WTC11 (cell line): ENCODE data around the gene ROBO1. TPM values are rescaled to one million over a fixed set of nuclear protein-coding genes. Genes with fewer than 3 reads are reported as not detected.

Source experiments
- ATAC-seq: fragments of 200-7000 bp; cut with Tn5 transposase; 2 replicates; pipeline ENCODE4 v1.10.0; 2021; ENCODE audit warnings: mild to moderate bottlenecking, moderate library complexity
- CTCF ChIA-PET: fragments of 300-600 bp; sonication (Branson Sonifier 250); formaldehyde crosslinking; loops from one replicate; lab custom pipeline; 2021; ENCODE audit warnings: antibody characterized with exemption; lab: Charles Lee
- POLR2A ChIA-PET: fragments of 350-600 bp; sonication (Branson Sonifier 250); formaldehyde crosslinking; loops from one replicate; lab custom pipeline; 2021; ENCODE audit warnings: antibody characterized with exemption; lab: Charles Lee
- DNase-seq: peaks from one replicate; pipeline ENCODE4 v3.0.0; 2021; ENCODE audit warnings: low spot score
- H3K27ac Mint-ChIP-seq: 2 replicates; pipeline ENCODE4 v1.8.0; 2021; ENCODE audit warnings: mixed read lengths
- H3K27me3 Mint-ChIP-seq: 2 replicates; pipeline ENCODE4 v1.8.0; 2021; ENCODE audit warnings: low read depth, mild to moderate bottlenecking, moderate library complexity, mixed read lengths
- H3K36me3 Mint-ChIP-seq: 2 replicates; pipeline ENCODE4 v1.8.0; 2021; ENCODE audit warnings: mixed read lengths
- H3K4me1 Mint-ChIP-seq: 2 replicates; pipeline ENCODE4 v1.8.0; 2022; ENCODE audit warnings: mixed read lengths
- H3K4me3 Mint-ChIP-seq: 2 replicates; pipeline ENCODE4 v1.8.0; 2021; ENCODE audit warnings: mild to moderate bottlenecking, moderate library complexity, mixed read lengths
- H3K9me3 Mint-ChIP-seq: 2 replicates; pipeline ENCODE4 v1.8.0; 2021; ENCODE audit warnings: mixed read lengths
- FOXP1 ChIP-seq: sonication (generic); formaldehyde crosslinking; IDR thresholded peaks from 2 replicates; pipeline ENCODE4 v1.8.0; 2022; ENCODE audit warnings: missing genetic modification reagents, mild to moderate bottlenecking, moderate library complexity, borderline replicate concordance
- GTF2I ChIP-seq: fragments of 250-450 bp; sonication (Bioruptor Pico); conservative IDR thresholded peaks from 2 replicates; pipeline ENCODE4 v1.4.0; 2021; ENCODE audit warnings: mild to moderate bottlenecking
- HMGA2 ChIP-seq: fragments of 250-450 bp; sonication (Bioruptor Pico); IDR thresholded peaks from 2 replicates; pipeline ENCODE4 v1.4.0; 2021; ENCODE audit warnings: mild to moderate bottlenecking, moderate library complexity
- MYBL2 ChIP-seq: sonication (generic); formaldehyde crosslinking; IDR thresholded peaks from 2 replicates; pipeline ENCODE4 v1.8.1; 2023; ENCODE audit warnings: mild to moderate bottlenecking, moderate library complexity, missing genetic modification reagents
- NFE2L1 ChIP-seq: sonication (generic); formaldehyde crosslinking; IDR thresholded peaks from 2 replicates; pipeline ENCODE4 v1.8.1; 2023; ENCODE audit warnings: missing genetic modification reagents
- NFYB ChIP-seq: sonication (generic); formaldehyde crosslinking; conservative IDR thresholded peaks from 2 replicates; pipeline ENCODE4 v1.8.0; 2022; ENCODE audit warnings: low read depth, missing genetic modification reagents
- TEAD1 ChIP-seq: sonication (generic); formaldehyde crosslinking; IDR thresholded peaks from 2 replicates; pipeline ENCODE4 v1.8.0; 2022; ENCODE audit warnings: mild to moderate bottlenecking, missing genetic modification reagents
- ZNF263 ChIP-seq: sonication (generic); formaldehyde crosslinking; IDR thresholded peaks from 2 replicates; pipeline ENCODE4 v1.8.1; 2022; ENCODE audit warnings: low read depth, mild to moderate bottlenecking, moderate library complexity, missing genetic modification reagents
- ZNF317 ChIP-seq: sonication (generic); formaldehyde crosslinking; IDR thresholded peaks from 2 replicates; pipeline ENCODE4 v1.8.1; 2023; ENCODE audit warnings: low read depth, mild to moderate bottlenecking, moderate library complexity, missing genetic modification reagents, borderline replicate concordance
- total RNA-seq: library from RNA; stranded (reverse); gene quantifications from 3 replicates; pipeline ENCODE4 v1.2.3, GENCODE V29; 2021
- TF ChIP-seq, protein P1 (sequence below): sonication (generic); formaldehyde crosslinking; IDR thresholded peaks from 2 replicates; pipeline ENCODE4 v1.8.1; 2023; ENCODE audit warnings: mild to moderate bottlenecking, missing genetic modification reagents, moderate library complexity
- TF ChIP-seq, protein P2 (sequence below): fragments of 250-450 bp; sonication (Bioruptor Pico); IDR thresholded peaks from 2 replicates; pipeline ENCODE4 v1.9.0; 2021; ENCODE audit warnings: mild to moderate bottlenecking, borderline replicate concordance
- TF ChIP-seq, protein P3 (sequence below): sonication (generic); formaldehyde crosslinking; IDR thresholded peaks from 2 replicates; pipeline ENCODE4 v1.8.1; 2023; ENCODE audit warnings: mild to moderate bottlenecking, missing genetic modification reagents
- TF ChIP-seq, protein P4 (sequence below): sonication (generic); formaldehyde crosslinking; IDR thresholded peaks from 2 replicates; pipeline ENCODE4 v1.8.1; 2023; ENCODE audit warnings: mild to moderate bottlenecking, missing genetic modification reagents, moderate library complexity
- TF ChIP-seq, protein P5 (sequence below): sonication (generic); formaldehyde crosslinking; IDR thresholded peaks from 2 replicates; pipeline ENCODE4 v1.8.1; 2023; ENCODE audit warnings: mild to moderate bottlenecking, missing genetic modification reagents
- TF ChIP-seq, protein P6 (sequence below): sonication (generic); formaldehyde crosslinking; IDR thresholded peaks from 2 replicates; pipeline ENCODE4 v1.8.0; 2022; ENCODE audit warnings: mild to moderate bottlenecking, missing genetic modification reagents
- TF ChIP-seq, protein P7 (sequence below): sonication (generic); formaldehyde crosslinking; conservative IDR thresholded peaks from 2 replicates; pipeline ENCODE4 v1.8.1; 2023; ENCODE audit warnings: mild to moderate bottlenecking, low read depth, missing genetic modification reagents, moderate library complexity
- TF ChIP-seq, protein P8 (sequence below): sonication (generic); formaldehyde crosslinking; IDR thresholded peaks from 2 replicates; pipeline ENCODE4 v1.8.1; 2022; ENCODE audit warnings: low read depth, missing genetic modification reagents, borderline replicate concordance
- TF ChIP-seq, protein P9 (sequence below): sonication (generic); formaldehyde crosslinking; IDR thresholded peaks from 2 replicates; pipeline ENCODE4 v1.8.0; 2023; ENCODE audit warnings: missing genetic modification reagents

The ROBO1 gene
- total RNA-seq, 1 experiment from 2014 or later: 90.9 TPM

DNA sequence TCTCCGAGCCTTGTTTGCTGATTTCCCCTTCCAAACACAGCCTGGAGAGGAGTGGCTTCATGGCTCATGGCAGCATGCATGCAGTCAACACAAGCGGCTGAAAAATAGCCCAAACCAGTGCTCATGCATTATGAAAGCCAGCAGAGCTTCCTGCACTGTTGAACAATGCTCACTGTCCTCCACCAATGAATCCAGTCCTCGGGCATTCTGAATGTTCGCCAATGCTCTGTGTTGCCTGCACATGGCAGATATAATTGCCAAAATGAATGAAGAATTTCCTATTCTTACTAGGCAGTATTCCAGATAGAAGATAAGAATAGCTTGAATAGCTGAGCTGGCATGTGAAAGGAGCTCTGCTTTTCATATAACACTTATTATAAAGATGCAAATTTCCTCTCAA, 252.7 kb downstream of the ROBO1 start:
- Mint-ChIP-seq H3K27ac (no peak overlapping the region), H3K36me3 (no peaks in the 10 kb centered on the region), H3K9me3 (peaks cover 12% of the 10 kb centered on the region), H3K27me3 (no peaks in the 10 kb centered on the region), H3K4me1 (peaks cover 17% of the 10 kb centered on the region), H3K4me3 (no peak overlapping the region)
- CTCF ChIA-PET: no interaction called here
- DNase-seq (no peak), ATAC-seq (no peak)
- TF ChIP-seq NFE2L1 (CRISPR knock-in tag) (no peak), TEAD1 (CRISPR knock-in tag) (no peak), FOXP1 (no peak), ZNF263 (CRISPR knock-in tag) (no peak), GTF2I (no peak), MYBL2 (CRISPR knock-in tag) (no peak), ZNF317 (CRISPR knock-in tag) (no peak), HMGA2 (CRISPR knock-in tag) (no peak)
- TF ChIP-seq, protein P1, sequence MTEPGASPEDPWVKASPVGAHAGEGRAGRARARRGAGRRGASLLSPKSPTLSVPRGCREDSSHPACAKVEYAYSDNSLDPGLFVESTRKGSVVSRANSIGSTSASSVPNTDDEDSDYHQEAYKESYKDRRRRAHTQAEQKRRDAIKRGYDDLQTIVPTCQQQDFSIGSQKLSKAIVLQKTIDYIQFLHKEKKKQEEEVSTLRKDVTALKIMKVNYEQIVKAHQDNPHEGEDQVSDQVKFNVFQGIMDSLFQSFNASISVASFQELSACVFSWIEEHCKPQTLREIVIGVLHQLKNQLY (CRISPR knock-in tag): no peak
- TF ChIP-seq, protein P2, sequence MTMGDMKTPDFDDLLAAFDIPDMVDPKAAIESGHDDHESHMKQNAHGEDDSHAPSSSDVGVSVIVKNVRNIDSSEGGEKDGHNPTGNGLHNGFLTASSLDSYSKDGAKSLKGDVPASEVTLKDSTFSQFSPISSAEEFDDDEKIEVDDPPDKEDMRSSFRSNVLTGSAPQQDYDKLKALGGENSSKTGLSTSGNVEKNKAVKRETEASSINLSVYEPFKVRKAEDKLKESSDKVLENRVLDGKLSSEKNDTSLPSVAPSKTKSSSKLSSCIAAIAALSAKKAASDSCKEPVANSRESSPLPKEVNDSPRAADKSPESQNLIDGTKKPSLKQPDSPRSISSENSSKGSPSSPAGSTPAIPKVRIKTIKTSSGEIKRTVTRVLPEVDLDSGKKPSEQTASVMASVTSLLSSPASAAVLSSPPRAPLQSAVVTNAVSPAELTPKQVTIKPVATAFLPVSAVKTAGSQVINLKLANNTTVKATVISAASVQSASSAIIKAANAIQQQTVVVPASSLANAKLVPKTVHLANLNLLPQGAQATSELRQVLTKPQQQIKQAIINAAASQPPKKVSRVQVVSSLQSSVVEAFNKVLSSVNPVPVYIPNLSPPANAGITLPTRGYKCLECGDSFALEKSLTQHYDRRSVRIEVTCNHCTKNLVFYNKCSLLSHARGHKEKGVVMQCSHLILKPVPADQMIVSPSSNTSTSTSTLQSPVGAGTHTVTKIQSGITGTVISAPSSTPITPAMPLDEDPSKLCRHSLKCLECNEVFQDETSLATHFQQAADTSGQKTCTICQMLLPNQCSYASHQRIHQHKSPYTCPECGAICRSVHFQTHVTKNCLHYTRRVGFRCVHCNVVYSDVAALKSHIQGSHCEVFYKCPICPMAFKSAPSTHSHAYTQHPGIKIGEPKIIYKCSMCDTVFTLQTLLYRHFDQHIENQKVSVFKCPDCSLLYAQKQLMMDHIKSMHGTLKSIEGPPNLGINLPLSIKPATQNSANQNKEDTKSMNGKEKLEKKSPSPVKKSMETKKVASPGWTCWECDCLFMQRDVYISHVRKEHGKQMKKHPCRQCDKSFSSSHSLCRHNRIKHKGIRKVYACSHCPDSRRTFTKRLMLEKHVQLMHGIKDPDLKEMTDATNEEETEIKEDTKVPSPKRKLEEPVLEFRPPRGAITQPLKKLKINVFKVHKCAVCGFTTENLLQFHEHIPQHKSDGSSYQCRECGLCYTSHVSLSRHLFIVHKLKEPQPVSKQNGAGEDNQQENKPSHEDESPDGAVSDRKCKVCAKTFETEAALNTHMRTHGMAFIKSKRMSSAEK (CRISPR knock-in tag): no peak
- TF ChIP-seq, protein P3, sequence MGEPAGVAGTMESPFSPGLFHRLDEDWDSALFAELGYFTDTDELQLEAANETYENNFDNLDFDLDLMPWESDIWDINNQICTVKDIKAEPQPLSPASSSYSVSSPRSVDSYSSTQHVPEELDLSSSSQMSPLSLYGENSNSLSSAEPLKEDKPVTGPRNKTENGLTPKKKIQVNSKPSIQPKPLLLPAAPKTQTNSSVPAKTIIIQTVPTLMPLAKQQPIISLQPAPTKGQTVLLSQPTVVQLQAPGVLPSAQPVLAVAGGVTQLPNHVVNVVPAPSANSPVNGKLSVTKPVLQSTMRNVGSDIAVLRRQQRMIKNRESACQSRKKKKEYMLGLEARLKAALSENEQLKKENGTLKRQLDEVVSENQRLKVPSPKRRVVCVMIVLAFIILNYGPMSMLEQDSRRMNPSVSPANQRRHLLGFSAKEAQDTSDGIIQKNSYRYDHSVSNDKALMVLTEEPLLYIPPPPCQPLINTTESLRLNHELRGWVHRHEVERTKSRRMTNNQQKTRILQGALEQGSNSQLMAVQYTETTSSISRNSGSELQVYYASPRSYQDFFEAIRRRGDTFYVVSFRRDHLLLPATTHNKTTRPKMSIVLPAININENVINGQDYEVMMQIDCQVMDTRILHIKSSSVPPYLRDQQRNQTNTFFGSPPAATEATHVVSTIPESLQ (CRISPR knock-in tag): no peak
- TF ChIP-seq, protein P4, sequence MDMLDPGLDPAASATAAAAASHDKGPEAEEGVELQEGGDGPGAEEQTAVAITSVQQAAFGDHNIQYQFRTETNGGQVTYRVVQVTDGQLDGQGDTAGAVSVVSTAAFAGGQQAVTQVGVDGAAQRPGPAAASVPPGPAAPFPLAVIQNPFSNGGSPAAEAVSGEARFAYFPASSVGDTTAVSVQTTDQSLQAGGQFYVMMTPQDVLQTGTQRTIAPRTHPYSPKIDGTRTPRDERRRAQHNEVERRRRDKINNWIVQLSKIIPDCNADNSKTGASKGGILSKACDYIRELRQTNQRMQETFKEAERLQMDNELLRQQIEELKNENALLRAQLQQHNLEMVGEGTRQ: no peak
- TF ChIP-seq, protein P5, sequence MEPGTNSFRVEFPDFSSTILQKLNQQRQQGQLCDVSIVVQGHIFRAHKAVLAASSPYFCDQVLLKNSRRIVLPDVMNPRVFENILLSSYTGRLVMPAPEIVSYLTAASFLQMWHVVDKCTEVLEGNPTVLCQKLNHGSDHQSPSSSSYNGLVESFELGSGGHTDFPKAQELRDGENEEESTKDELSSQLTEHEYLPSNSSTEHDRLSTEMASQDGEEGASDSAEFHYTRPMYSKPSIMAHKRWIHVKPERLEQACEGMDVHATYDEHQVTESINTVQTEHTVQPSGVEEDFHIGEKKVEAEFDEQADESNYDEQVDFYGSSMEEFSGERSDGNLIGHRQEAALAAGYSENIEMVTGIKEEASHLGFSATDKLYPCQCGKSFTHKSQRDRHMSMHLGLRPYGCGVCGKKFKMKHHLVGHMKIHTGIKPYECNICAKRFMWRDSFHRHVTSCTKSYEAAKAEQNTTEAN (CRISPR knock-in tag): no peak
- TF ChIP-seq, protein P6, sequence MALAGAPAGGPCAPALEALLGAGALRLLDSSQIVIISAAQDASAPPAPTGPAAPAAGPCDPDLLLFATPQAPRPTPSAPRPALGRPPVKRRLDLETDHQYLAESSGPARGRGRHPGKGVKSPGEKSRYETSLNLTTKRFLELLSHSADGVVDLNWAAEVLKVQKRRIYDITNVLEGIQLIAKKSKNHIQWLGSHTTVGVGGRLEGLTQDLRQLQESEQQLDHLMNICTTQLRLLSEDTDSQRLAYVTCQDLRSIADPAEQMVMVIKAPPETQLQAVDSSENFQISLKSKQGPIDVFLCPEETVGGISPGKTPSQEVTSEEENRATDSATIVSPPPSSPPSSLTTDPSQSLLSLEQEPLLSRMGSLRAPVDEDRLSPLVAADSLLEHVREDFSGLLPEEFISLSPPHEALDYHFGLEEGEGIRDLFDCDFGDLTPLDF (CRISPR knock-in tag): no peak
- TF ChIP-seq, all 79 proteins: peak for 0
- POLR2A ChIA-PET: no interaction called here

DNA sequence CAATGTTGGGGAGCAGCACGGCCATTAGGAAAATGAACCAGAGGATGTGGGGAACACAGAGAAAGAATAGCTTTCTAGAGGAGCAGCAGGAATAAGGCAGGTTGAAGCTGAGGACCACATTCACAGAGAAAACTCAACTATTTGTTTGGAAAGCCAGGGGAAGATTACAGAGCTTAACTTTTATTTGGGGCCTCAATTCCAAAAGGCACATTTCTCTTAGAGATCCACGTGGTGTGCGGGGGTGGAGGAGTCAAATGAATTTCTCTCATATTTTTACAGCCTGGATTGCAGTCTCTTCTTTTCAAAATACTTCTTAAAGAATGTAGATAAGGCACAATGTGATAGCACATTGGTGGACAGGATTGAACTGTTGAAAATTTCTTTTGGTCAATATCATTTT, 253.7 kb downstream of the ROBO1 start:
- no peaks in the 10 kb centered on the region for H3K36me3 Mint-ChIP-seq
- ATAC-seq: no peak
- no peaks in the 10 kb centered on the region for H3K27me3 Mint-ChIP-seq
- peaks cover 12% of the 10 kb centered on the region for H3K9me3 Mint-ChIP-seq
- no peak overlapping the region; the same call in 1 of the 2 replicates for H3K27ac Mint-ChIP-seq
- POLR2A ChIA-PET: no interaction called here
- H3K4me1 Mint-ChIP-seq: peaks cover 12% of the 10 kb centered on the region
- DNase-seq: no peak
- CTCF ChIA-PET: no interaction called here
- H3K4me3 Mint-ChIP-seq: no peak overlapping the region
- TF ChIP-seq, protein P7, sequence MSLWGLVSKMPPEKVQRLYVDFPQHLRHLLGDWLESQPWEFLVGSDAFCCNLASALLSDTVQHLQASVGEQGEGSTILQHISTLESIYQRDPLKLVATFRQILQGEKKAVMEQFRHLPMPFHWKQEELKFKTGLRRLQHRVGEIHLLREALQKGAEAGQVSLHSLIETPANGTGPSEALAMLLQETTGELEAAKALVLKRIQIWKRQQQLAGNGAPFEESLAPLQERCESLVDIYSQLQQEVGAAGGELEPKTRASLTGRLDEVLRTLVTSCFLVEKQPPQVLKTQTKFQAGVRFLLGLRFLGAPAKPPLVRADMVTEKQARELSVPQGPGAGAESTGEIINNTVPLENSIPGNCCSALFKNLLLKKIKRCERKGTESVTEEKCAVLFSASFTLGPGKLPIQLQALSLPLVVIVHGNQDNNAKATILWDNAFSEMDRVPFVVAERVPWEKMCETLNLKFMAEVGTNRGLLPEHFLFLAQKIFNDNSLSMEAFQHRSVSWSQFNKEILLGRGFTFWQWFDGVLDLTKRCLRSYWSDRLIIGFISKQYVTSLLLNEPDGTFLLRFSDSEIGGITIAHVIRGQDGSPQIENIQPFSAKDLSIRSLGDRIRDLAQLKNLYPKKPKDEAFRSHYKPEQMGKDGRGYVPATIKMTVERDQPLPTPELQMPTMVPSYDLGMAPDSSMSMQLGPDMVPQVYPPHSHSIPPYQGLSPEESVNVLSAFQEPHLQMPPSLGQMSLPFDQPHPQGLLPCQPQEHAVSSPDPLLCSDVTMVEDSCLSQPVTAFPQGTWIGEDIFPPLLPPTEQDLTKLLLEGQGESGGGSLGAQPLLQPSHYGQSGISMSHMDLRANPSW (CRISPR knock-in tag): no peak
- TF ChIP-seq, protein P8, sequence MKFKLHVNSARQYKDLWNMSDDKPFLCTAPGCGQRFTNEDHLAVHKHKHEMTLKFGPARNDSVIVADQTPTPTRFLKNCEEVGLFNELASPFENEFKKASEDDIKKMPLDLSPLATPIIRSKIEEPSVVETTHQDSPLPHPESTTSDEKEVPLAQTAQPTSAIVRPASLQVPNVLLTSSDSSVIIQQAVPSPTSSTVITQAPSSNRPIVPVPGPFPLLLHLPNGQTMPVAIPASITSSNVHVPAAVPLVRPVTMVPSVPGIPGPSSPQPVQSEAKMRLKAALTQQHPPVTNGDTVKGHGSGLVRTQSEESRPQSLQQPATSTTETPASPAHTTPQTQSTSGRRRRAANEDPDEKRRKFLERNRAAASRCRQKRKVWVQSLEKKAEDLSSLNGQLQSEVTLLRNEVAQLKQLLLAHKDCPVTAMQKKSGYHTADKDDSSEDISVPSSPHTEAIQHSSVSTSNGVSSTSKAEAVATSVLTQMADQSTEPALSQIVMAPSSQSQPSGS (CRISPR knock-in tag): no peak
- TF ChIP-seq, protein P9, sequence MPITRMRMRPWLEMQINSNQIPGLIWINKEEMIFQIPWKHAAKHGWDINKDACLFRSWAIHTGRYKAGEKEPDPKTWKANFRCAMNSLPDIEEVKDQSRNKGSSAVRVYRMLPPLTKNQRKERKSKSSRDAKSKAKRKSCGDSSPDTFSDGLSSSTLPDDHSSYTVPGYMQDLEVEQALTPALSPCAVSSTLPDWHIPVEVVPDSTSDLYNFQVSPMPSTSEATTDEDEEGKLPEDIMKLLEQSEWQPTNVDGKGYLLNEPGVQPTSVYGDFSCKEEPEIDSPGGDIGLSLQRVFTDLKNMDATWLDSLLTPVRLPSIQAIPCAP: no peak
- TF ChIP-seq NFYB: no peak
